SHP77 (cell line): ENCODE data around the gene PROB1.
"Not testable (repeated sequence)": the region's sequence is repeated elsewhere in the genome, so short reads cannot be mapped to it uniquely, and the experiment has no call there.

Experiments used
- DNase-seq, 2 experiments: peaks; one replicate each; lab custom pipeline; 2025; lab: John Stamatoyannopoulos, UW

The PROB1 gene, protein sequence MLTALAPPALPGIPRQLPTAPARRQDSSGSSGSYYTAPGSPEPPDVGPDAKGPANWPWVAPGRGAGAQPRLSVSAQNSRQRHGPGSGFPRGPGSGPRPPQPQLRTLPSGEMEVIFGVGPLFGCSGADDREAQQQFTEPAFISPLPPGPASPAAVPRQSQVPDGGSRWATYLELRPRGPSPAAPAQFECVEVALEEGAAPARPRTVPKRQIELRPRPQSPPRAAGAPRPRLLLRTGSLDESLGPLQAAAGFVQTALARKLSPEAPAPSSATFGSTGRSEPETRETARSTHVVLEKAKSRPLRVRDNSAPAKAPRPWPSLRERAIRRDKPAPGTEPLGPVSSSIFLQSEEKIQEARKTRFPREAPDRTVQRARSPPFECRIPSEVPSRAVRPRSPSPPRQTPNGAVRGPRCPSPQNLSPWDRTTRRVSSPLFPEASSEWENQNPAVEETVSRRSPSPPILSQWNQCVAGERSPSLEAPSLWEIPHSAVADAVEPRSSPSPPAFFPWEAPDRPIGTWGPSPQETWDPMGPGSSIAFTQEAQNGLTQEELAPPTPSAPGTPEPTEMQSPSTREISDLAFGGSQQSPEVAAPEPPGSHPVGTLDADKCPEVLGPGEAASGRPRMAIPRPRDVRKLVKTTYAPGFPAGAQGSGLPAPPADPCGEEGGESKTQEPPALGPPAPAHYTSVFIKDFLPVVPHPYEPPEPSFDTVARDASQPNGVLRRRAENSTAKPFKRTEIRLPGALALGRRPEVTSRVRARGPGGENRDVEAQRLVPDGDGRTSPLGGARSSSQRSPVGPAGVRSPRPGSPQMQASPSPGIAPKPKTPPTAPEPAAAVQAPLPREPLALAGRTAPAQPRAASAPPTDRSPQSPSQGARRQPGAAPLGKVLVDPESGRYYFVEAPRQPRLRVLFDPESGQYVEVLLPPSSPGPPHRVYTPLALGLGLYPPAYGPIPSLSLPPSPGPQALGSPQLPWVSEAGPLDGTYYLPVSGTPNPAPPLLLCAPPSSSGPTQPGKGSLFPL

GRCh38 chr5:139394654-139395566 is at the start of gene PROB1:
PROB1 (minus strand) TSS chr5:139395104; CDS start chr5:139395081, 23 bp downstream.
- DNase-seq, result no peak

- no peak for DNase-seq
Observed at GRCh38 chr5:139443831-139444453, 49.0 kb upstream of the PROB1 start.

DNA sequence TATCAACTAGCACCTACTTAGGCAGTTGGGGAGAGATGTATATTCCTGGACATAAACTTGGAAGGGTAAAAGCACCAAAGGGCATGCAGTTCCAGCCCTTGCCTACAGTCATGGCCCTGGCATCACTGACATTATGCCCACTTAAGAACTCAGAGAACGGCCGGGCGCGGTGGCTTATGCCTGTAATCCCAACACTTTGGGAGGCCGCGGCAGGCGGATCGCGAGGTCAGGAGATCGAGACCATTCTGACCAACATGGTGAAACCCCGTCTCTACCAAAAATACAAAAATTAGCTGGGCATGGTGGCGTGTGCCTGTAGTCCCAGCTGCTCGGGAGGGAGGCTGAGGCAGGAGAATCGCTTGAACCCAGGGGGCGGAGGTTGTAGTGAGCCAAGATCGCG is 45.5 kb upstream of the PROB1 start:
- not testable (repeated sequence) for DNase-seq

GRCh38 chr5:139439013-139439903 is 44.4 kb upstream of the PROB1 start, which contains the start of gene DNAJC18:
DNAJC18 (minus strand) TSS chr5:139439525; CDS start chr5:139439445, 80 bp downstream.
- DNase-seq, result peak; percentile 97 to 98

- peak in 1 of 2 experiments; percentile 37 for DNase-seq
Observed at GRCh38 chr5:139438707-139439012, 43.8 kb upstream of the PROB1 start.

DNA sequence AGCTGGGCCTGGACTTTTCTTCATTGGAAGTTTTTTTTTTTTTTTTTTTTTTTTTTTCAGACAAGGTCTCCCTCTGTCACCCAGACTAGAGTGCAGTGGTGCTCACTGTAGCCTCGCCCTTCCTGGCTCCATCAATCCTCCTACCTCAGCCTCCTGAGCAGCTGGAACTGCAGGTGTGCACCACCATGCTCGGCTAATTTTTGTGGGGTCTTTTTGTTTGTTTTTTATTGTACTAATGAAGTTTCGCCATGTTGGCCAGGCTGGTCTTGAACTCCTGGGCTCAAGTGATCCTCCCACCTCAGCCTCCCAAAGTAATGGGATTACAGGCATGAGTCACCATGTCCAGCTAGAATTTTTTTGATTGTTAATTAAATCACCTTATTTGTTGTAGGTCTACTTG is 40.8 kb upstream of the PROB1 start:
- DNase-seq, result no peak

DNA sequence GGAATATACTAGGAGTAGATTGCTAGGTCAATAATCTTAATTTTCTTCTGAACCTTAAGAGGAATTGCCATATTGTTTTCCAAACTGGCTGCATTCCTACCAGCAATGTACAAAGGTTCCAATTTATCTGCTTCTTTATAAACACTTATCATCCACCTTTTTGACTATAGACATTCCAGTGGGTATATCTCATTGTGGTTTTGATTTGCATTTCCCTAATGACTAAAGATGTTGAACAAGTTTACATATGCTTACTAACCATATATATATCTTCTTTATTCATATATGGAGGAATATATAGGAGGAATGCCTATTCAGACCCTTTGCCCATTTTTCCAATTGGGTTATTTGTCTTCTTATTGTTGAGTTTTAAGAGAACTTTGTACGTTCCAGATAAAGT is 36.8 kb upstream of the PROB1 start:
- no peak for DNase-seq

- no peak for DNase-seq
Observed at GRCh38 chr5:139430015-139430414, 35.1 kb upstream of the PROB1 start.

DNA sequence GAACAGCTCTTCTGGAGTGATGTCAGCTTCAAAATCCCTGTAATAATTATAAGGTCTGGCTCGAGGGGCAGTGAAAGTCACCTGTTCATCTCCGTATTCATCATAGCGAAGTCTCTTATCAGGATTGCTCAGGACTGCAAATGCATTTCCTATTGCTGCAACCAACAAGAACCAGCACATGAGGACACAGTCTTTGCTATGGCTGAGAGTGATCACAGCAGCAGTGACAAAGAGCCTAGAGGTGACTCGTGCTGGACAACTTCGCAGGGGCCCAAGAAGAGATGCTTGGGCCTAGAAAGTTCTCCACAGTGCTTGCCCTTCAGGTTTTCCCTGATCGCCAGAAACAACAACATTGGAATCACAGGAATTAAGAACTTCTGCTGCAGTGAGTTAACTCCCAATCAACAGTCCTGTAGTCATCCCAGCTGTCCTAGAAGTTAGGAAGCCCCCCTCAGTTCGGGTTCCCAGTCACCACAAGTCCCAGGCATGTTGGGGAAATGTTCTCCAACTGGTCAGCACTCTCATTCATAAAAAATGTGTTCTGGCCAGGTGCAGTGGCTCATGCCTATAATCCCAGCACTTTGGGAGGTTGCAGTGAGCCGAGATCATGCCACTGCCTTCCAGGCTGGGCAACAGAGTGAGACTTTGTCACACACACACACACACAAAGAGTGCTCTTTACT is 31.4 kb upstream of the PROB1 start:
- no peak for DNase-seq

DNA sequence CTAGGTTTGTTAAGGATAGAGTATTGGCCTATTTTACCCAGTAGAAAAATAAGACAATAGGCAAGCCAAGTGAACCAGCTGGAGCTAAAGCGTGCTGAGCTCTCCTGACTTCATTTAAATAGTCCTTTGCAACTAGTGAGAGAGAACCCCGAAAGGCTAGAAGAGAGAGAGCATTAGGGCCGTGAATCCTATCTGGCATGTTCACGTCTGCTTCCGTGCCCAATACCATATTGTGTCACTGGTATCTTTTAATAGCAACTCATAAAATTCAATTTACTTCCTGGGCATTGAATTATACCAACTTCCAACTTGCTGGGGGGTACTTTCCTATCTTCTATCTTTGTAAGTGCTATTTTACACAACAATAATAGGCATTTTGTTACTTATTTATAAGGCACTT is 30.6 kb upstream of the PROB1 start:
- no peak for DNase-seq

GRCh38 chr5:139422307-139422893 is 27.5 kb upstream of the PROB1 start:
- DNase-seq, result peak; percentile 48 to 75

DNA sequence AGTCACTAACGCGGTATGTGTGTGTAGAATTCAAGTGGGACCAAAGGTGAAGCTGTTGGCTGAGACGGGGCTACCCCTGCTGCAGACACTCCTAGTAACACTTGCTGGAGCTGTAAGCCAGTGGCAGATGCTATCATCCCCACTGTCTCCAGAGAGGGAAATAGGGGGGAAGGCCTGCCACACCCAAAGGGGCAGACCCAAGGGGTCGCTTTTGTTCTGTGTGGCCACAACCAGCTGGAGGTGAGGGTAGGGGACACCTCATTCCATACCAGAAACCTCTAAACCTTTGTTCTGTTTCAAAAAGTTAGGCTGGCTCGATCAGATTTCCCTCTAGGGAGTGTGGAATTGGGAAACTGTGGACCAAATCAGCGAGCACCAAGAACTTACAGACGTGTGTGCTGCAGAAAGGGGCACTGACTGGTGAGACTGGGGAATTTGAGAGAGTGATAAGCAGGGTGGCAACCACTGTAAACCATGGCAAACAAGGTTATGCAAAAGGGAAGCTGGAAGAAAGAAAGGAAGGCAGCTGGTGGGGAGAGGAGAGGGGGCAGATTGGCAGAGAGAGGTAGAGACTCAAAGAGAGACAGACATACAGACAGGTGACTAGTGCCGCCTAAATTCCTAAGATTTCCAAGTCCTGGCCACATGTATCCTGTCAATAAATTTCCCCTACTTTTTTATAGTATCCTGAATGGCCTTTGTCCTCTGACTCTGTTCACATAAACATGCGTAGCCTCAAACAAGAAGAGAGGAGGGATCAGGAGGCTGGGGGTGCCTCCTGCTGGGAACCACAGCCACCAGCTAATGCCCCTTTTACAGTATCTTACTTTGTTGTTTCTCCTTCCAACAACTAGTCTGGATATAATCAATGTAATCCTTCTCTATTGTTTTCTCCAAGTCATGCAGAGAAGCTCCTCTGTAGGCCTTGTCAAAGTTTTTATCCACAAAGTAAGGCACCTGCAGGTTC is 24.6 kb upstream of the PROB1 start:
- no peak for DNase-seq

GRCh38 chr5:139418793-139419192 is 23.9 kb upstream of the PROB1 start:
- no peak for DNase-seq

DNA sequence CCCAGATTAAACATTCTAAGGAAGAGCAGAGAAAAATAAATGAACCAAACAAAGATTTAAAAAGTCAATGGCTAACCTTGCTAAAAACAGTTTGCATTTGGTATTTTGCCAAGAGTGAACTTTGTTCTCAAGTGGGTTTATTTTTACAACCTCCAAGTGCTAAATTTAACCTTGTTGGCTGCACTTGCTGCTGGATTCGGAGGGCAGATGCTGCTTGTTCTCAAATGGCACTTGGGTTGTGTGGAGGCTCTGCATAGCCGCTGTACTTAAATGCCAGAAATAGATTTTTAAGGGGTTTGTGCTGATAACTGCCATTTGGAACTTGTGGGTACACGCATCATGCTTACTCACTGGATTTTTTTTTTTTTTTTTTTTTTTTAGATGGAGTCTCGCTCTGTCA is 22.3 kb upstream of the PROB1 start:
- DNase-seq, result no peak

- DNase-seq, result no peak
Observed at GRCh38 chr5:139416651-139417050, 21.7 kb upstream of the PROB1 start.

GRCh38 chr5:139415869-139416268 is 21.0 kb upstream of the PROB1 start:
- DNase-seq, result no peak

GRCh38 chr5:139415221-139415861 is 20.4 kb upstream of the PROB1 start:
- DNase-seq, result peak in 1 of 2 experiments; percentile 18
